Right lobe of liver (tissue), 6 donors: Measurements from ENCODE around the gene USP53. TPM values are rescaled to one million over a fixed set of nuclear protein-coding genes. Genes with fewer than 3 reads are reported as not detected.
A peak's percentile ranks its signal among the peaks of the same experiment; 100 is the strongest.
"Not testable (repeated sequence)": the region's sequence is repeated elsewhere in the genome, so short reads cannot be mapped to it uniquely, and the experiment has no call there.

Source experiments
- ATAC-seq, 4 donors: fragments of 200-7000 bp; cut with Tn5 transposase; one replicate each; pipeline ENCODE4 v1.9.1; 2020; ENCODE audit warnings: mild to moderate bottlenecking in 4 of 4, moderate library complexity in 4 of 4
- DNase-seq, 3 donors: peaks; one replicate each; pipeline ENCODE4 v3.0.0-alpha.2; 2020
- H3K27ac ChIP-seq, 3 donors: fragments of 200-600 bp; one replicate each; pipeline ENCODE4 v1.8.0; 2022
- H3K27me3 ChIP-seq, 2 donors: fragments of 200-600 bp; one replicate each; pipeline ENCODE4 v1.8.0; 2022
- H3K36me3 ChIP-seq, 4 donors: fragments of 200-600 bp; sonication (generic) in 1 of 4; one replicate each; pipeline versions ENCODE4 v1.5.1 to v1.8.0; 2017 to 2022; ENCODE audit warnings: control low read depth in 1 of 4
- H3K4me1 ChIP-seq, 4 donors: fragments of 200-600 bp; sonication (generic) in 1 of 4; one replicate each; pipeline versions ENCODE4 v1.5.1 to v1.8.0; 2017 to 2022; ENCODE audit warnings: control low read depth in 1 of 4
- H3K4me3 ChIP-seq, 3 donors: fragments of 200-600 bp; one replicate each; pipeline ENCODE4 v1.8.0; 2022
- H3K9me3 ChIP-seq, 4 donors: fragments of 200-600 bp; sonication (generic) in 1 of 4; one replicate each; pipeline versions ENCODE4 v1.5.1 to v1.8.0; 2017 to 2022; ENCODE audit warnings: control low read depth in 1 of 4
- POLR2A ChIP-seq: fragments of 450-650 bp; IDR thresholded peaks from one replicate; pipeline ENCODE4 v1.6.1; 2017; ENCODE audit warnings: antibody characterized with exemption, mild to moderate bottlenecking
- WGBS: methylation state at CpG from one replicate; pipeline ENCODE4 v1.1.6; 2018; ENCODE audit warnings: low coverage, low lambda C conversion rate; ENCODE audit not compliant: insufficient coverage; ENCODE audit errors: missing lambda C conversion rate; 5-methylcytosine and 5-hydroxymethylcytosine counted together
- intact Hi-C, 2 donors: fragments of 100-400 bp; cut with DNase I; formaldehyde crosslinking; loops; one replicate each; pipeline versions ENCODE4 v1.11.2 to v1.14.1; 2022
- total RNA-seq, 6 experiments: library from RNA; depleted of rRNA in 2 of 6; stranded (reverse); fragments of >200 nt in 2 of 6; fragmentation: NEBNext Ultra II Directional in 3 of 6; extraction: Animal tissue kit (Norgen Biotek cat#: 25700) in 3 of 6; gene quantifications; one replicate each; pipeline versions ENCODE4 v1.1.0 to v1.2.4, GENCODE V29; 2016 to 2023
- TF ChIP-seq, protein P1 (sequence below), 4 donors: fragments of 200-600 bp in 3 of 4; fragments of 450-650 bp in 1 of 4; IDR thresholded peaks; one replicate each; pipeline versions ENCODE4 v1.5.1 to v1.8.0; 2016 to 2022; ENCODE audit warnings: antibody characterized with exemption in 4 of 4, mild to moderate bottlenecking in 2 of 4
- donor health status: DM: no; HTN: yes; CAD: no.
- donor health status: DM: no; HTN: no; CAD: no.
- donor health status: DM: no; HTN: no; CAD: no.
- donor health status: DM: no; HTN: yes; CAD: no.
- donor health status: DM: no; HTN: yes; CAD: no.

USP53 gene
- total RNA-seq, 6 experiments from 2014 or later: 6.4 to 12.5 (median 8.9) TPM

DNA sequence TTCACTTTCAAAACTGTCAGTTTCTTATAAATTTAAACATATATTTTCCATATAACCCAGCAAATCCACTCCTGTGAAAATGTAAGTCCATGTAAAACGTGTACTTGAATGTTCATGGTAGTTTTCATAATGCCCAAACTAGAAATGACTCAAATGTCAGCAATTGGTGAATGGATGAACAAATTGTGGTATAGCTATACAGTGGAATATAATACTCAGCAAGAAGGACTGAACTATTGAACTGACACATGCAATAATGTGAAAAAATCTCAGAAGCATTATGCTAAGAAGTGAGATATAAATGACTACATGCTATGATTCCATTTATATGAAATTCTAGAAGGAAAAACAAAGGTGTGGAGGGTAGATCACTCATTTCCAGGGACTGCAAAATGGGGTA, 52.2 kb downstream of the USP53 start:
- DNase-seq: no peak
- H3K9me3 ChIP-seq: no peaks in the 10 kb centered on the region
- H3K4me3 ChIP-seq: no peak overlapping the region
- intact Hi-C loops: no loop called here
- H3K36me3 ChIP-seq: peaks cover 0 to 12% (median 5%) of the 10 kb centered on the region in 4 donors
- no peaks in the 10 kb centered on the region for H3K27me3 ChIP-seq
- 78% methylated on average over 1 of the region's 1 CpG for WGBS
- H3K4me1 ChIP-seq: no peaks in the 10 kb centered on the region
- H3K27ac ChIP-seq: no peak overlapping the region
- ATAC-seq: no peak
- TF ChIP-seq, protein P1, sequence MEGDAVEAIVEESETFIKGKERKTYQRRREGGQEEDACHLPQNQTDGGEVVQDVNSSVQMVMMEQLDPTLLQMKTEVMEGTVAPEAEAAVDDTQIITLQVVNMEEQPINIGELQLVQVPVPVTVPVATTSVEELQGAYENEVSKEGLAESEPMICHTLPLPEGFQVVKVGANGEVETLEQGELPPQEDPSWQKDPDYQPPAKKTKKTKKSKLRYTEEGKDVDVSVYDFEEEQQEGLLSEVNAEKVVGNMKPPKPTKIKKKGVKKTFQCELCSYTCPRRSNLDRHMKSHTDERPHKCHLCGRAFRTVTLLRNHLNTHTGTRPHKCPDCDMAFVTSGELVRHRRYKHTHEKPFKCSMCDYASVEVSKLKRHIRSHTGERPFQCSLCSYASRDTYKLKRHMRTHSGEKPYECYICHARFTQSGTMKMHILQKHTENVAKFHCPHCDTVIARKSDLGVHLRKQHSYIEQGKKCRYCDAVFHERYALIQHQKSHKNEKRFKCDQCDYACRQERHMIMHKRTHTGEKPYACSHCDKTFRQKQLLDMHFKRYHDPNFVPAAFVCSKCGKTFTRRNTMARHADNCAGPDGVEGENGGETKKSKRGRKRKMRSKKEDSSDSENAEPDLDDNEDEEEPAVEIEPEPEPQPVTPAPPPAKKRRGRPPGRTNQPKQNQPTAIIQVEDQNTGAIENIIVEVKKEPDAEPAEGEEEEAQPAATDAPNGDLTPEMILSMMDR (IDR thresholded peaks at IDR 0.05): no peak
- no peak for TF ChIP-seq POLR2A

DNA sequence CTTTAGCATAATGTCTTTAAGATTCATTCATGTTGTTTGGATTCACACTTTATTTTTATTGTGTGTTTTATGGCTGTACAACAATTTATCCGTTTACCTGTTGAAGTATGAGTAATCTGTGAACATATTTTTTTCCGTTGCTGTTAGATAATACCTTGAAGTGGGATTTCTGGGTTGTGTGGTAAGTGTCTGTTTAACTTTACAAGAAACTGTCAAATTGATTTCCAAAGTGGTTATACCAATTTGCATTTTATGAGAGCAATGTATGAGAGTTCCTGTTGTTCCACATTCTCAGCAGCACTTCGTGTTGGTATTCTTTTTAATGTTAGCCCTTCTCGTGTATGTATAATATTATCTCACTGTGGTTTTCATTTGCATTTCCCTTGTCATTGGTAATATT, 53.6 kb downstream of the USP53 start:
- Histone ChIP-seq H3K4me1 (no peaks in the 10 kb centered on the region), H3K4me3 (no peak overlapping the region), H3K27ac (no peak overlapping the region), H3K36me3 (peaks cover 0 to 15% (median 9%) of the 10 kb centered on the region in 4 donors), H3K27me3 (no peaks in the 10 kb centered on the region), H3K9me3 (no peaks in the 10 kb centered on the region)
- 50% methylated on average over 4 of the region's 4 CpGs for WGBS
- intact Hi-C loops: no loop called here
- ATAC-seq: no peak
- TF ChIP-seq POLR2A: no peak
- TF ChIP-seq, protein P1 (IDR thresholded peaks at IDR 0.05): no peak
- no peak for DNase-seq

DNA sequence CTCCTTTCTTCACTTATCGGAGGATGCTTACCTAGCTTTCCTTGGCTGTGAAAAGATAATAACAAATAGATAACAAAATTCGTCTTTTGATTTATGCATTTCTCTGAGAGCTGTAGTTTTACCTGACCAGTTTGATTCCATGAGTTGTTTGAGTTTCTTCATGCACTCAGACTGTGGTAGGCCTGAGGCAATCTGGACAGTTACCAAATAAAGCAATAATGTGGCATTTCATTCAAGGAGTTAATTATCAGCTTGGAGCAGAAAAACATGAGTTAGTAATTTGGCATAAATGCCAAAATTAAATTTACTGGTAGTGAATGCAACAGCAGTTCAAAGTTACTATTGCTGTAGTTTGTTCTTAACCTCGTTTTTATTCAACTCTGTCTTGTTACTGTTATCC, 56.0 kb downstream of the USP53 start:
- no peak overlapping the region for H3K4me3 ChIP-seq
- H3K27ac ChIP-seq: no peak overlapping the region
- H3K36me3 ChIP-seq: peaks cover 0 to 14% (median 6%) of the 10 kb centered on the region in 4 donors
- TF ChIP-seq, protein P1 (IDR thresholded peaks at IDR 0.05): no peak
- no peak for TF ChIP-seq POLR2A
- H3K27me3 ChIP-seq: no peaks in the 10 kb centered on the region
- 66% methylated on average over 3 of the region's 3 CpGs for WGBS
- H3K4me1 ChIP-seq: no peaks in the 10 kb centered on the region
- DNase-seq (no peak), ATAC-seq (peak in 1 of 4 donors; percentile 19)
- intact Hi-C loops: no loop called here
- no peaks in the 10 kb centered on the region for H3K9me3 ChIP-seq

DNA sequence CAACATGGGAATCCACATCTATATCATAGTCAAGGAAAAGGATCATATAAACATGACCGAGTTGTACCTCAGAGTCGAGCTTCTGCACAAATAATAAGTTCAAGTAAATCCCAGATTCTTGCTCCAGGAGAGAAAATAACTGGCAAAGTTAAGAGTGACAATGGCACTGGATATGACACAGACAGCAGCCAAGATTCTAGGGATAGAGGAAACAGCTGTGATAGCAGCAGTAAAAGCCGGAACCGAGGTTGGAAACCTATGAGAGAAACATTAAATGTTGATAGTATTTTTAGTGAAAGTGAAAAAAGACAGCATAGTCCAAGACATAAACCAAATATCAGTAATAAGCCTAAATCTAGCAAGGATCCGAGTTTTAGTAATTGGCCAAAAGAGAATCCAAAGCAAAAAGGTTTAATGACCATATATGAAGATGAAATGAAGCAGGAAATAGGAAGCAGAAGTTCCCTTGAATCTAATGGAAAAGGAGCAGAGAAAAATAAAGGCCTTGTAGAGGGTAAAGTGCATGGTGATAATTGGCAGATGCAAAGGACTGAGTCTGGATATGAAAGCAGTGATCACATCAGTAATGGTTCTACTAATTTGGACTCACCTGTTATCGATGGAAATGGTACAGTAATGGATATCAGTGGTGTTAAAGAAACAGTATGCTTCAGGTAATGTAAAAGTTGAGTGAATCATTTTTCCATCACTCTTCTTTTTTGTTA, 59.0 kb downstream of the USP53 start:
- ATAC-seq (peak in 2 of 4 donors; percentile 44 to 47), DNase-seq (no peak)
- WGBS: 77% methylated on average over 6 of the region's 6 CpGs
- Histone ChIP-seq H3K36me3 (peaks cover 0 to 10% (median 6%) of the 10 kb centered on the region in 4 donors), H3K4me1 (no peaks in the 10 kb centered on the region), H3K27me3 (no peaks in the 10 kb centered on the region), H3K9me3 (no peaks in the 10 kb centered on the region), H3K4me3 (no peak overlapping the region), H3K27ac (no peak overlapping the region)
- no peak for TF ChIP-seq POLR2A
- TF ChIP-seq, protein P1 (IDR thresholded peaks at IDR 0.05): no peak
- intact Hi-C loops: no loop called here

DNA sequence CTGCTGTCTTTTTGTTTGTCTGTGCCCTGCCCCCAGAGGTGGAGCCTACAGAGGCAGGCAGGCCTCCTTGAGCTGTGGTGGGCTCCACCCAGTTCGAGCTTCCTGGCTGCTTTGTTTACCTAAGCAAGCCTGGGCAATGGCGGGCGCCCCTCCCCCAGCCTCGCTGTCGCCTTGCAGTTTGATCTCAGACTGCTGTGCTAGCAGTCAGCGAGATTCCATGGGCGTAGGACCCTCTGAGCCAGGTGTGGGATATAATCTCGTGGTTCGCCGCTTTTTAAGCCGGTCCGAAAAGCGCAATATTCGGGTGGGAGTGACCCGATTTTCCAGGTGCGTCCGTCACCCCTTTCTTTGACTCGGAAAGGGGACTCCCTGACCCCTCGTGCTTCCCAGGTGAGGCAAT, 67.0 kb downstream of the USP53 start:
- H3K36me3 ChIP-seq, H3K27ac ChIP-seq, H3K4me3 ChIP-seq, intact Hi-C loops, H3K27me3 ChIP-seq, H3K4me1 ChIP-seq, H3K9me3 ChIP-seq, DNase-seq, ATAC-seq: not testable (repeated sequence)
- WGBS: no CpG with 5 or more reads among the region's 19 CpGs

DNA sequence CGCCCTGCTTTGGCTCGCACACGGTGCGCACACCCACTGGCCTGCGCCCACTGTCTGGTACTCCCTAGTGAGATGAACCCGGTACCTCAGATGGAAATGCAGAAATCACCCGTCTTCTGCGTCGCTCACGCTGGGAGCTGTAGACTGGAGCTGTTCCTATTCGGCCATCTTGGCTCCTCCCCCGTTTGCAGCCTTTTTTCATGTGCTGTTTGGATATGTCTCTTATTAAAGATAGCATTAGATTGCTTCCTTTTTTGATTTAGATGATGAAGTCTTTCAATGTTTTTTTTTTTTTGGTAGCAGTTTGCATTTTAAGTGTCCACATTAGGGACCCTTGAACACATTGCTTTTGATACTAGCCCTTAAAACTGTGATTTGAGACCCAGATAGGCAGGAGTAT, 67.4 kb downstream of the USP53 start:
- H3K27ac ChIP-seq, H3K4me1 ChIP-seq, H3K9me3 ChIP-seq, H3K27me3 ChIP-seq, H3K36me3 ChIP-seq, ATAC-seq, H3K4me3 ChIP-seq, DNase-seq: not testable (repeated sequence)
- intact Hi-C loops: loop anchor here in 1 of 2 donors (10.0 kb wide), 1 partner anchor 235 kb away; no protein-coding TSS in a partner anchor
- 88% methylated on average over 3 of the region's 12 CpGs for WGBS
